Kidney (tissue), 14 donors: ENCODE measurements around the gene MAPKAP1. TPM values are rescaled to one million over a fixed set of nuclear protein-coding genes. Genes with fewer than 3 reads are reported as not detected.
A peak's percentile ranks its signal among the peaks of the same experiment; 100 is the strongest.

Experiments used
- DNase-seq, 5 donors: peaks; one replicate each; pipeline ENCODE4 v3.0.0-alpha.2; 2013 to 2020
- FAIRE-seq: peaks from 2 replicates; lab custom pipeline; 2012; peaks lifted over from hg19 to GRCh38; lab: Jason Lieb, UNC
- H3K27ac ChIP-seq, 2 donors: one replicate each; pipeline ENCODE4 v1.7.0; 2013; ENCODE audit warnings: low read depth in 2 of 2, low read length in 2 of 2, inconsistent platforms in 1 of 2
- H3K27me3 ChIP-seq: one replicate; pipeline ENCODE4 v1.7.1; 2013; ENCODE audit warnings: low read length, inconsistent platforms; ENCODE audit not compliant: control insufficient read depth, insufficient read depth
- H3K36me3 ChIP-seq, 3 donors: one replicate each; pipeline versions ENCODE4 v1.7.0 to v1.7.1; 2013; ENCODE audit warnings: low read length in 3 of 3, control low read depth in 1 of 3, inconsistent platforms in 1 of 3; ENCODE audit not compliant: insufficient read depth in 3 of 3, control insufficient read depth in 2 of 3
- H3K4me1 ChIP-seq, 3 donors: one replicate each; pipeline versions ENCODE4 v1.7.0 to v1.7.1; 2013; ENCODE audit warnings: low read length in 3 of 3, inconsistent platforms in 1 of 3, low read depth in 1 of 3; ENCODE audit not compliant: control insufficient read depth in 2 of 3, insufficient read depth in 2 of 3
- H3K4me3 ChIP-seq, 3 donors: one replicate each; pipeline versions ENCODE4 v1.7.0 to v1.8.1; 2013; ENCODE audit warnings: low read length in 3 of 3, control low read depth in 1 of 3, inconsistent platforms in 1 of 3
- H3K9ac ChIP-seq, 3 donors: one replicate each; pipeline versions ENCODE4 v1.7.0 to v1.7.1; 2013; ENCODE audit warnings: low read length in 3 of 3, control low read depth in 1 of 3, inconsistent platforms in 1 of 3
- H3K9me3 ChIP-seq, 3 donors: one replicate each; pipeline versions ENCODE4 v1.7.0 to v1.7.1; 2013; ENCODE audit warnings: low read length in 3 of 3, control low read depth in 1 of 3, inconsistent platforms in 1 of 3; ENCODE audit not compliant: control insufficient read depth in 2 of 3, insufficient read depth in 1 of 3
- intact Hi-C: fragments of 100-400 bp; cut with DNase I; formaldehyde crosslinking; loops from one replicate; pipeline ENCODE4 v1.11.1; 2022
- polyA plus RNA-seq: library from polyadenylated mRNA; stranded (reverse); fragments of 350-450 nt; fragmentation: Illumina TruSeq; extraction: RNeasy Lipid Tissue Mini Kit (QIAGEN cat#74804); gene quantifications from one replicate; pipeline ENCODE4 v1.2.3, GENCODE V29; 2014; ENCODE audit warnings: low read depth, low replicate concordance; ENCODE audit not compliant: insufficient read depth
- total RNA-seq: library from RNA; stranded (reverse); fragmentation: NEBNext Ultra II Directional; extraction: Animal tissue kit (Norgen Biotek cat#: 25700); gene quantifications from one replicate; pipeline ENCODE4 v1.2.1, GENCODE V29; 2021
- TF ChIP-seq, protein P1 (sequence below): IDR thresholded peaks from 3 replicates; pipeline ENCODE4 v1.5.1; 2012; ENCODE audit warnings: mild to moderate bottlenecking, moderate library complexity, borderline replicate concordance; ENCODE audit not compliant: insufficient read depth; ENCODE audit errors: extremely low read depth
- donor health status: control.
- donor health status: control.
- donor health status: control.
- donor health status: control.
- donor health status: control.
- donor health status: DM: yes; HTN: yes; CAD: no.
- donor health status: Normal renal cell carcinoma (clear cell type).

Gene MAPKAP1
- total and polyA plus RNA-seq, 2 donors from 2014 or later = 70.5 to 99.4 TPM

DNA sequence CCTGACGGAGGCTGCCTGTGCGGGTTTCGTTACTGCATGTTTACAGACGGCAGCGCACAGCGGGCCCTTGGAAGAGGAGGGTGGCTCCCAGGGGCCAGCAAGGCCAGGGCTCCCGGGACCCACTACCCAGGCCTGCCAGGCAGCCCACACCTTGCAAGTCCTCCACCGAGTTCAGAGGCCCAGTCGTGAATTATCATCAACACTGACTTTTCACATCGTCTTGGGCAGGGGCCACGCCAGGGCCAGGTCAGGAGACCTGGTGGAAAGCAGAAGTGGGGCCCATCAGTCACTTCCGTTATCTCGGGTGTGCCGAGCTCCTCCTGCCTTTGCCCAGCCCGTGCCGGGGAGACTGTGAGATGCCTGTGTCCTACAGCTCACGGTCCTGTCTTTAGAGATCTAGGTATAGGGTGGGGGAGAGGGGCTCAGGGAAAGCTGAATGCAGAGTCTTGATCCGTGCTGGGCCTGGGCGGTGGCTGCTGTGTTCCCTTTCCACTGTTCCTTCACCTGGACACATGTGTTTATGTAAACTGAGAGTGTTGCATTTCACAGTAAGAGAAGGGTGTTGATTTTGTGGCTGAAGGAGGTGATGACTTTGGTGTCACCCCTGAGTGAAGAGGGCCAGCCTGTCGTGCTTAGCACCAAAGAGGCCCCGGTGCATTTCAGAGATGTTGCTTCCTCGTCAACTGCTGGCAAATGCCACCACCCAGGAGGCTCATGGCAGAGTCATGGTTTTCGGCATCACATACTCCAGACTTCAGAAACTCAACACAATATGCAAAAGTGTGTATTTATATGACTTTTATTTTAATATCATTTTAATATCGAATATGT is 270.2 kb downstream of the MAPKAP1 start:
- FAIRE-seq (no peak), DNase-seq (peak in 1 of 5 donors; percentile 44)
- Histone ChIP-seq H3K36me3 (peaks cover 0 to 9% (median 6%) of the 10 kb centered on the region in 3 donors), H3K27me3 (no peaks in the 10 kb centered on the region), H3K9ac (no peak overlapping the region), H3K4me3 (no peak overlapping the region), H3K27ac (no peak overlapping the region), H3K4me1 (no peaks in the 10 kb centered on the region), H3K9me3 (no peaks in the 10 kb centered on the region)
- TF ChIP-seq, protein P1, sequence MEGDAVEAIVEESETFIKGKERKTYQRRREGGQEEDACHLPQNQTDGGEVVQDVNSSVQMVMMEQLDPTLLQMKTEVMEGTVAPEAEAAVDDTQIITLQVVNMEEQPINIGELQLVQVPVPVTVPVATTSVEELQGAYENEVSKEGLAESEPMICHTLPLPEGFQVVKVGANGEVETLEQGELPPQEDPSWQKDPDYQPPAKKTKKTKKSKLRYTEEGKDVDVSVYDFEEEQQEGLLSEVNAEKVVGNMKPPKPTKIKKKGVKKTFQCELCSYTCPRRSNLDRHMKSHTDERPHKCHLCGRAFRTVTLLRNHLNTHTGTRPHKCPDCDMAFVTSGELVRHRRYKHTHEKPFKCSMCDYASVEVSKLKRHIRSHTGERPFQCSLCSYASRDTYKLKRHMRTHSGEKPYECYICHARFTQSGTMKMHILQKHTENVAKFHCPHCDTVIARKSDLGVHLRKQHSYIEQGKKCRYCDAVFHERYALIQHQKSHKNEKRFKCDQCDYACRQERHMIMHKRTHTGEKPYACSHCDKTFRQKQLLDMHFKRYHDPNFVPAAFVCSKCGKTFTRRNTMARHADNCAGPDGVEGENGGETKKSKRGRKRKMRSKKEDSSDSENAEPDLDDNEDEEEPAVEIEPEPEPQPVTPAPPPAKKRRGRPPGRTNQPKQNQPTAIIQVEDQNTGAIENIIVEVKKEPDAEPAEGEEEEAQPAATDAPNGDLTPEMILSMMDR = no peak
- intact Hi-C loops = no loop called here

DNA sequence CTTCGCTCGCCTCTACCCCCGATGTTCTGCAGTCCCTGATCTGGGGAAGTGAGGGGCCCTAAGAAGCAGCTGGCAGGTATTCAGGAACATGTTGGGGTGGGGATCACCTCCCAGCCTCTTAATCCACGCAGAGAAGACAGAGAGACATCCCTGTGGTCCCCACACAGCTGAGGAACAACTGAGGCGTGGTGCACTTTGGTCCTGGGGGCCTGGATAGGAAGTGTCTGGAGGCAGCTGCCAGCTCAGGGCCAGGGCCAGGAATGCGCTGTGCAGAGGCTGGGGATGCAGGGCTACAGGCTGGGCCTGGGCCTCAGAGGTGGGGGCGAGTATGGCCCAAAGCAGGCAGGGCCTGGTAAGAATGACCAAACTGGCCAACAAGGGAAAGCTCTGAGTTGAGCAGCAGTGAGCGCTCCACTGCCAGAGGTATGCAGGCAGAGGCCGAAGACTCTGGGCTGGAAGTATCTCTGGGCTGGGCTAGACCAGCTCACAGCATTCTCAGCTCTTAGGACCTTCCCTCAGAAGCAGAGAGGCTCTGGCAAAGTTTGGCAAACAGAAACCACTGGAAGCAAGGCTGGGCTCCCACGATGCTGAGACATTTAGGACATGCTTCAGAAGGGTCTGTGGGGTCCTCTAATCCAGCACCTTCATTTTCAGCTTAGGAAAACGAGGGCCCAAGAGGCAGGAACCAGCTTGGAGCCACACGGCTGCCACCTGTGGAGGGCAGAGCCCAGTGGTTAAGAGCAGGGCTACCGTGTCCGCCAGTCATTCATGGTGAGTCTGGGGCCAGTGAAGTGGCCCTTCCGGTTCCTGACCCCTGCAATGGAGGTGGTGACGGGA is 271.0 kb downstream of the MAPKAP1 start:
- no peaks in the 10 kb centered on the region for H3K27me3 ChIP-seq
- H3K4me3 ChIP-seq = no peak overlapping the region
- intact Hi-C loops = no loop called here
- peaks cover 0 to 6% (median 5%) of the 10 kb centered on the region in 3 donors for H3K36me3 ChIP-seq
- no peak overlapping the region for H3K9ac ChIP-seq
- TF ChIP-seq, protein P1 = no peak
- peak in 1 of 5 donors; percentile 62 for DNase-seq
- H3K4me1 ChIP-seq = no peaks in the 10 kb centered on the region
- H3K27ac ChIP-seq = no peak overlapping the region
- H3K9me3 ChIP-seq = no peaks in the 10 kb centered on the region
- no peak for FAIRE-seq

DNA sequence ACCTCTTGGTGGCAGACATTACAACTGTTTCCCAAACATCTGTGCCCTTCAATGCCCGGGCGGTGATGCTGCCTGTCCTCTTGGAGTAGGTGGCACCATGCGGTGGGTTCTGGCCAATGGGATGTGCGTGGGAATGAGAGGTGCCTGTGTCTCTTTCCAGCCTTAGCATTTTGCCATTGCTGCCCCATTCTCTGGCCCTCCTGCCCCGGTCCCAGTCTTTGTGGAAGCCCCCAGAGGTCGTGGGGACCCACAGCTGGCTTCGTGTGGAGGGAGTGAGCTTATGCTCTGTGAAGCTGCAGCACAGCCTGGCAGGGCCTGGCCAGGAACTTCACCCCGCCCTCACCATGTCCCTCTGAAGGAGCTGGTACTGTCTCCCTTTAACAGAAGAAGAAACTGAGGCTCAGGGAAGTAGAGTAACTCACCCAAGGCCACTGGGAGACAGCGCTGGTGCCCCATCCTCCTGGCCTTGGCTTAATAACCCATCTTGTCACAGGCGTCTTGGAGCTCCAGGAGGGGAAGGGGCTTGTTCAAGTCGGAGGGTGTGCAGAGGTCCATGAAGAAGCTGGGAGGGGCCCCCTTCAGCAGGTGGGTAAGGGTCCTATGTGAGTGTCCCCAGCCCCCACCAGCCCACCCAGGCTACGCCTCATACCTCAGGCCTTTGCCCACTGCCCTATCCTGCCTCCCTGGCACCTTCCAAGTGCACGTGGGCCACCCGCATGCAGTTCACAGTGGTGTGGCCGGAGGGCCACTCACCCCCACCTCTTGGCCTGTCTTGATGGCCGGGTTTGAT is 271.8 kb downstream of the MAPKAP1 start:
- H3K27ac ChIP-seq = no peak overlapping the region
- H3K36me3 ChIP-seq = peaks cover 0 to 6% (median 5%) of the 10 kb centered on the region in 3 donors
- no peak overlapping the region for H3K4me3 ChIP-seq
- intact Hi-C loops = no loop called here
- no peaks in the 10 kb centered on the region for H3K27me3 ChIP-seq
- FAIRE-seq (no peak), DNase-seq (peak in 2 of 5 donors; percentile 36 to 47)
- no peaks in the 10 kb centered on the region for H3K4me1 ChIP-seq
- H3K9ac ChIP-seq = no peak overlapping the region
- TF ChIP-seq, protein P1 = no peak
- no peaks in the 10 kb centered on the region for H3K9me3 ChIP-seq
